Trophoblast cell (in vitro differentiated cells and primary cell): Measurements from ENCODE around the gene PLA2G15.

Experiments used
- DNase-seq, 2 donors: peaks; one replicate each; pipeline ENCODE4 v3.0.0-alpha.2; 2016
- H2AFZ ChIP-seq: 2 replicates; pipeline ENCODE4 v1.6.1; 2013; ENCODE audit warnings: low read length, moderate library complexity, mild to moderate bottlenecking; ENCODE audit not compliant: insufficient read depth, poor library complexity
- H2AK5ac ChIP-seq: 2 replicates; pipeline ENCODE4 v1.6.1; 2013; ENCODE audit warnings: mild to moderate bottlenecking, low read length
- H2BK120ac ChIP-seq: 2 replicates; pipeline ENCODE4 v1.6.1; 2013; ENCODE audit warnings: low read length, mild to moderate bottlenecking, moderate library complexity; ENCODE audit not compliant: insufficient read depth, poor library complexity
- H2BK12ac ChIP-seq: 2 replicates; pipeline ENCODE4 v1.6.1; 2013; ENCODE audit warnings: mild to moderate bottlenecking, low read length, moderate library complexity
- H2BK5ac ChIP-seq: 2 replicates; pipeline ENCODE4 v1.6.1; 2013; ENCODE audit warnings: low read length, low read depth, moderate library complexity, mild to moderate bottlenecking; ENCODE audit not compliant: poor library complexity
- H3K14ac ChIP-seq: 2 replicates; pipeline ENCODE4 v1.6.1; 2013; ENCODE audit warnings: mild to moderate bottlenecking, low read length
- H3K18ac ChIP-seq: 2 replicates; pipeline ENCODE4 v1.6.1; 2013; ENCODE audit warnings: mild to moderate bottlenecking, low read length
- H3K23ac ChIP-seq: 2 replicates; pipeline ENCODE4 v1.6.1; 2013; ENCODE audit warnings: low read length
- H3K27ac ChIP-seq: 2 replicates; pipeline ENCODE4 v1.5.1; 2013; ENCODE audit warnings: low read depth, mild to moderate bottlenecking, inconsistent platforms, low read length, moderate library complexity
- H3K27me3 ChIP-seq: 2 replicates; pipeline ENCODE4 v1.6.1; 2013; ENCODE audit warnings: inconsistent platforms, mild to moderate bottlenecking, low read length, moderate library complexity; ENCODE audit not compliant: insufficient read depth
- H3K36me3 ChIP-seq, 2 experiments: 1 replicate in 1 of 2; 2 replicates in 1 of 2; pipeline ENCODE4 v1.6.1; 2013; ENCODE audit warnings: low read length in 2 of 2, mild to moderate bottlenecking in 2 of 2, moderate library complexity in 1 of 2; ENCODE audit not compliant: insufficient read depth in 2 of 2, control insufficient read depth in 1 of 2
- H3K4ac ChIP-seq: 2 replicates; pipeline ENCODE4 v1.6.1; 2013; ENCODE audit warnings: low read depth, mild to moderate bottlenecking, low read length, moderate library complexity
- H3K4me1 ChIP-seq, 2 experiments: 1 replicate in 1 of 2; 2 replicates in 1 of 2; pipeline ENCODE4 v1.6.1; 2013; ENCODE audit warnings: low read length in 2 of 2, mild to moderate bottlenecking in 2 of 2, moderate library complexity in 1 of 2; ENCODE audit not compliant: insufficient read depth in 2 of 2, control insufficient read depth in 1 of 2
- H3K4me2 ChIP-seq: 2 replicates; pipeline ENCODE4 v1.6.1; 2013; ENCODE audit warnings: inconsistent platforms, mild to moderate bottlenecking, low read length, moderate library complexity
- H3K4me3 ChIP-seq: 2 replicates; pipeline ENCODE4 v1.5.1; 2013; ENCODE audit warnings: mild to moderate bottlenecking, low read depth, low read length, inconsistent platforms
- H3K79me1 ChIP-seq: one replicate; pipeline ENCODE4 v1.6.1; 2013; ENCODE audit warnings: low read length
- H3K79me2 ChIP-seq: 2 replicates; pipeline ENCODE4 v1.6.1; 2013; ENCODE audit warnings: low read length, mild to moderate bottlenecking; ENCODE audit not compliant: control insufficient read depth, insufficient read depth, poor library complexity
- H3K9ac ChIP-seq: 2 replicates; pipeline ENCODE4 v1.6.1; 2013; ENCODE audit warnings: mild to moderate bottlenecking, low read length
- H3K9me3 ChIP-seq: 2 replicates; pipeline ENCODE4 v1.6.1; 2013; ENCODE audit warnings: low read depth, mild to moderate bottlenecking, control low read depth, inconsistent platforms, low read length; ENCODE audit not compliant: insufficient read depth
- H4K12ac ChIP-seq: 2 replicates; pipeline ENCODE4 v1.6.1; 2013; ENCODE audit warnings: low read depth, mild to moderate bottlenecking, low read length, moderate library complexity
- H4K8ac ChIP-seq: 2 replicates; pipeline ENCODE4 v1.6.1; 2013; ENCODE audit warnings: low read depth, mild to moderate bottlenecking, low read length, moderate library complexity
- H4K91ac ChIP-seq: one replicate; pipeline ENCODE4 v1.6.1; 2013; ENCODE audit warnings: low read depth, mild to moderate bottlenecking, low read length, moderate library complexity
- whole genome bisulfite sequencing: extraction: QIAGEN DNeasy Blood & Tissue Kit; methylation state at CpG from one replicate; pipeline ENCODE4 v1.1.7; 2013; ENCODE audit warnings: missing lambda C conversion rate; ENCODE audit not compliant: insufficient read length, insufficient coverage; ENCODE audit errors: extremely low coverage; 5-methylcytosine and 5-hydroxymethylcytosine counted together

PLA2G15 gene

DNA sequence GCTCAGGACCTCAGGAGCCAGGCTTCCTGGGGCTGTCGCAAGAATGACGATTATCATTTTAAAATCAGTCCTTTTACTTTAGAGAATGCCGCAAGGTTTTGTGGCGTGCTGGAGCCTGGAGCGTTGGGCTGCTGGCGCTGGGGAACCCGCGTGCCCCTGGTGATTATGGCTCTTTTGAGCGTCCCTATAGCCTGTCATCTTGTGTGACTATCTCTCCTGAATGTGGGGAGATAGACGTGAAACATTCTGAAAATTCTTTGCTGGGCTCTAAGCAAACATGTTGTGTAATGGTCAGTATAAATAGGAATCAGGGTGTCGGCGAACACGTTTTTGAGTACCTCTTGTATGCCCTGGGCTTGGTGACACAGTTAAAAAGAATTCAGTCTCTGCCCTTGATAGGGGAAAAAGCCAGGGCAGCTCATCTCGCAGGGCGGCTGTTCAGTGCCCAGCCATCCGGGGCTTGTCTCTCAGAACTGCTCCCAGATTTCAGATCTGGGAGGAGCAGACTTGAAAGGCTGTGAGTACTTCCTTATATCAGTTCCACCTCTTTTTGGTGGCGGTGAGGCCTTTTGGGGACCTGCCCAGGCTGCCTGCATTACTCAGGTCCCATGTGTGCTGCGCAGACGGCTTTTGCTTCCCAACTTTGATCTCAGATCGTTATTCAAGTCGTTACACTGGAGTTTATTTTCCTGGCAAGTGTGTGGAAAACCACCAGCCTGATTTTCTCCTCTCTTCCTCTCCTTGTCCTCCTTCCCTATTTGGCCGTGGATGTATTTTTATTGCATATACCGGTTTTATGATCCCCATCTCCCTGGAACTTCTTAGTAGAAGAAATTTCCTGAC is 20.1 kb downstream of the PLA2G15 start:
- H2AFZ ChIP-seq: peak overlapping the region; percentile 98
- peaks cover 2 to 3% of the 10 kb centered on the region in 2 experiments for H3K36me3 ChIP-seq
- no peak overlapping the region for H3K23ac ChIP-seq
- peaks cover 4 to 15% of the 10 kb centered on the region in 2 experiments for H3K4me1 ChIP-seq
- peak overlapping the region; percentile 96 for H3K9ac ChIP-seq
- peak overlapping the region; percentile 99 for H4K12ac ChIP-seq
- H3K27ac ChIP-seq: peak overlapping the region; percentile 99
- peak overlapping the region; percentile 100 for H2BK120ac ChIP-seq
- peaks cover 15% of the 10 kb centered on the region for H3K79me2 ChIP-seq
- H3K79me1 ChIP-seq: peaks cover 19% of the 10 kb centered on the region
- WGBS: no CpG with 5 or more reads among the region's 23 CpGs
- H3K9me3 ChIP-seq: no peaks in the 10 kb centered on the region
- H4K8ac ChIP-seq: peak overlapping the region; percentile 96
- H4K91ac ChIP-seq: peak overlapping the region; percentile 96
- peak overlapping the region; percentile 94 for H3K14ac ChIP-seq
- peak overlapping the region; percentile 97 for H2BK5ac ChIP-seq
- H2BK12ac ChIP-seq: peak overlapping the region; percentile 83
- H3K18ac ChIP-seq: peak overlapping the region; percentile 100
- peak; percentile 97 to 98 for DNase-seq
- H3K4me2 ChIP-seq: peak overlapping the region; percentile 93
- H2AK5ac ChIP-seq: peak overlapping the region; percentile 60
- peak overlapping the region; percentile 95 for H3K4ac ChIP-seq
- peak overlapping the region; percentile 91 for H3K4me3 ChIP-seq
- H3K27me3 ChIP-seq: no peaks in the 10 kb centered on the region

DNA sequence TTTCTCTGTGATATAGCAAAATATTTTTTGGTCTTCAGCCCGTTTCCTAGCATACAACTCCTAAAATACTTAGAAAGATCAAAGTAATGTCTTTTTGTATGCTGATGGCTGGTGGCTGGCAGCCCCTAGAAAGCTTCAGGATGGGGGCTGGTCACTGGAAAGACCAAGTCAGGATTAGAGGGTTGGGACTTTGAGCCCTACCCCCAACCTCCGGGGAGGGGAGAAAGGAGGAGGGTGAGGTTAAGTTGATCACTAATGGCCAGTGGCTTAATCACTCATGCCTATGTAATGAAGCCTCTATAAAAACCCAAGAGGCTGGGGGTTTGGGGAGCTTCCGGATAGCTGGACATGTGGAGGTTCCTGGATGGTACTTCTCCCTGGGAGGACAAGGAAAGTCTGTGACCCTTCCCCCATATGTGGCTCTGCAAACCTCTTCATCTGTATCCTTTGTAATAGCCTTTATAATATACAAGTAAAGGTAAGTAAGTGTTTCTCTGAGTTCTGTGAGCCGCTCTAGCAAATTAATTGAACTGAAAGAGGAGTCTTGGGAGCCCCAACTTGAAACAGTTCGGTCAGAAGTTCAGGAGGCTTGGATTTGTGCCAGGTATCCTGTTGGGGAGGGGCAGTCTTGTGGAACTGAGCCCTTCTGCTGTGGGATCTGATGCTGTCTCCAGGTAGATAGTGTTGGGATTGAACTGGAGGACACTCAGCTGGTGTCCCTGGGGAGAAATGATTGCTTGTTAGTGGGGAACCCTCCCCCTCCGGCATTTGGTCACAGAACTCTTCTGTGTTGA is 22.6 kb downstream of the PLA2G15 start:
- H3K79me2 ChIP-seq: peaks cover 17% of the 10 kb centered on the region
- peaks cover 22% of the 10 kb centered on the region for H3K79me1 ChIP-seq
- H3K27ac ChIP-seq: no peak overlapping the region
- H3K4me2 ChIP-seq: no peak overlapping the region
- H3K18ac ChIP-seq: no peak overlapping the region
- H3K9ac ChIP-seq: no peak overlapping the region
- H2AK5ac ChIP-seq: no peak overlapping the region
- H3K4ac ChIP-seq: peak overlapping the region; percentile 66
- H3K14ac ChIP-seq: no peak overlapping the region
- no CpG with 5 or more reads among the region's 6 CpGs for WGBS
- H3K9me3 ChIP-seq: no peaks in the 10 kb centered on the region
- no peak overlapping the region for H2AFZ ChIP-seq
- H2BK12ac ChIP-seq: peak overlapping the region; percentile 15
- H3K4me1 ChIP-seq: peaks cover 8 to 15% of the 10 kb centered on the region in 2 experiments
- H3K23ac ChIP-seq: no peak overlapping the region
- H3K4me3 ChIP-seq: no peak overlapping the region
- no peak for DNase-seq
- no peak overlapping the region for H4K12ac ChIP-seq
- H3K36me3 ChIP-seq: peaks cover 7 to 8% of the 10 kb centered on the region in 2 experiments
- H2BK5ac ChIP-seq: no peak overlapping the region
- no peak overlapping the region for H2BK120ac ChIP-seq
- no peak overlapping the region for H4K8ac ChIP-seq
- no peak overlapping the region for H4K91ac ChIP-seq
- no peaks in the 10 kb centered on the region for H3K27me3 ChIP-seq

DNA sequence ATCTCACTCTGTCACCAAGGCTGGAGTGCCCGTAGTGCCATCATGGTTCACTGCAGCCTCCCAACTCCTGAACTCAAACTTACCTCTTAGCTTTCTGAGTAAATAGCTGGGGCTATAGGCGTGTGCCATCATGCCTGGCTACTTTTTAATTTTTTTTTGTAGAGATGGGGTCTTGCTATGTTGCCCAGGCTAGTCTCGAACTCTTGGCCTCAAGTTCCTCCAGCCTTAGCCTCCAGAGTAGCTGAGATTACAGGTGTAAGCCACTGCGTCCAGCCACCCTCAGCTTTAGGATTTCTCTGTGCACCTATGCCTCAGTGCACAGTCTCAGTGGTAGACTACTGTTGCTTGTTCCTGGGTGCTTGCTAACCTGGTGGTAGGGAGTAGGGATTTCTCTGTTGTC is 24.6 kb downstream of the PLA2G15 start:
- WGBS: no CpG with 5 or more reads among the region's 4 CpGs

DNA sequence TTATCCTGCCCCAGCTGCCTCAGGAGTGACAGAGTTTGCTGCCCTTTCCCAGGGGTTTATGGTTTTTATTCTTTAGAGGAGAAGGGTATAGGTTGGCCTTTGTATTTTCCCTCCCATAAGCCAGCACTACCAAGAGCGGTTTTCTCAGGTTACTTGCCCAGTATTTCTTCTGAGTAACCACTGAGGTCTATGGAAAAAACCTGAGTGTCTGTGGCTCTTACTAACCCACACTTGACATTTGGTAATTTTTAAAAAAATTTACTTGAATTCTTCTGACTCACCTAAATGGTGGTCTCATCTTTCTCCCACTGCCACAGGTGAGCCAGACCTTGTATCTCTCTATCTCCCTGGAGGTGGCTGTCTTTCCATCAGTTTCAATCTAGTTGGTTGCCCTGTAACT is 25.2 kb downstream of the PLA2G15 start:
- no peak overlapping the region for H2AFZ ChIP-seq
- peaks cover 6 to 10% of the 10 kb centered on the region in 2 experiments for H3K4me1 ChIP-seq
- H3K14ac ChIP-seq: no peak overlapping the region
- no peak overlapping the region for H3K9ac ChIP-seq
- H4K8ac ChIP-seq: peak overlapping the region; percentile 19
- no peak for DNase-seq
- no peak overlapping the region for H3K27ac ChIP-seq
- peaks cover 9% of the 10 kb centered on the region for H3K79me1 ChIP-seq
- no peak overlapping the region for H2BK5ac ChIP-seq
- H3K23ac ChIP-seq: no peak overlapping the region
- no peaks in the 10 kb centered on the region for H3K27me3 ChIP-seq
- H3K18ac ChIP-seq: no peak overlapping the region
- no peak overlapping the region for H3K4me2 ChIP-seq
- H3K79me2 ChIP-seq: peaks cover 8% of the 10 kb centered on the region
- WGBS: no CpG with 5 or more reads among the region's 1 CpG
- no peak overlapping the region for H2BK12ac ChIP-seq
- H3K36me3 ChIP-seq: peaks cover 18 to 30% of the 10 kb centered on the region in 2 experiments
- peak overlapping the region; percentile 14 for H3K4ac ChIP-seq
- H3K9me3 ChIP-seq: no peaks in the 10 kb centered on the region
- H4K91ac ChIP-seq: no peak overlapping the region
- no peak overlapping the region for H3K4me3 ChIP-seq
- H2AK5ac ChIP-seq: no peak overlapping the region
- no peak overlapping the region for H2BK120ac ChIP-seq
- H4K12ac ChIP-seq: no peak overlapping the region

More for the DNA sequence above, 24.6 kb downstream of the PLA2G15 start:
- Histone ChIP-seq H3K9ac (no peak overlapping the region), H3K4me1 (peaks cover 6 to 10% of the 10 kb centered on the region in 2 experiments), H3K4me2 (no peak overlapping the region), H3K14ac (no peak overlapping the region), H2BK120ac (no peak overlapping the region), H3K18ac (peak overlapping the region; percentile 57), H2AK5ac (no peak overlapping the region), H2BK12ac (peak overlapping the region; percentile 46), H2BK5ac (no peak overlapping the region), H3K36me3 (peaks cover 14 to 26% of the 10 kb centered on the region in 2 experiments), H3K79me1 (peaks cover 12% of the 10 kb centered on the region), H3K4me3 (no peak overlapping the region), H3K4ac (peak overlapping the region; percentile 14), H3K27me3 (no peaks in the 10 kb centered on the region), H4K91ac (no peak overlapping the region), H3K23ac (peak overlapping the region; percentile 17), H3K9me3 (no peaks in the 10 kb centered on the region), H2AFZ (no peak overlapping the region), H3K27ac (no peak overlapping the region), H4K8ac (peak overlapping the region; percentile 19), H3K79me2 (peaks cover 9% of the 10 kb centered on the region), H4K12ac (no peak overlapping the region)
- DNase-seq: no peak
